H1 (cell line): ENCODE measurements around the gene LDLRAD4. TPM values are rescaled to one million over a fixed set of nuclear protein-coding genes. Genes with fewer than 3 reads are reported as not detected.

Experiments used
- CBX8 ChIP-seq: fragments of 300-800, 300-1000 bp; sonication (generic); IDR thresholded peaks from 2 replicates; pipeline ENCODE4 v1.7.1; 2016; ENCODE audit warnings: low read depth, low read length, borderline replicate concordance
- MAX ChIP-seq: IDR thresholded peaks from 2 replicates; pipeline ENCODE4 v1.6.1; 2012; ENCODE audit warnings: inconsistent platforms
- RFX5 ChIP-seq: IDR thresholded peaks from 2 replicates; pipeline ENCODE4 v1.6.1; 2011; ENCODE audit warnings: low read depth, low read length, improper control_type of control experiment, borderline replicate concordance
- SIRT6 ChIP-seq: IDR thresholded peaks from one replicate; pipeline ENCODE4 v1.7.1; 2012; ENCODE audit warnings: low read length, inconsistent platforms
- ZNF274 ChIP-seq: IDR thresholded peaks from 2 replicates; pipeline ENCODE4 v1.7.0; 2012; ENCODE audit warnings: low read length, borderline replicate concordance; ENCODE audit errors: extremely low read depth
- polyA plus RNA-seq, 7 experiments: library from polyadenylated mRNA; depleted of rRNA in 3 of 7; stranded (reverse) in 5 of 7; unstranded in 2 of 7; fragments of >200 nt in 5 of 7; fragments of 200-250 nt in 2 of 7; gene quantifications; 1 replicate in 5 of 7; 2 replicates in 1 of 7; 4 replicates in 1 of 7; pipeline versions ENCODE4 v1.2.1 to v1.2.3, GENCODE V29; 2011 to 2013; ENCODE audit warnings: missing spikeins in 2 of 7, mixed read lengths in 2 of 7
- total RNA-seq: library from RNA; stranded (reverse); fragmentation: NEBNext Ultra II Directional; extraction: Animal tissue kit (Norgen Biotek cat#: 25700); gene quantifications from 2 replicates; pipeline ENCODE4 v1.2.1, GENCODE V29; 2021
- TF ChIP-seq, protein P1 (sequence below): IDR thresholded peaks from 2 replicates; pipeline ENCODE4 v1.6.1; 2011; ENCODE audit warnings: low read depth, mild to moderate bottlenecking, low read length; ENCODE audit not compliant: insufficient read depth

LDLRAD4 gene
- total and polyA plus RNA-seq, 2 of the 8 experiments (the other 6 are each of a cell fraction or from before 2014, with no cell fraction given), result 0.77 to 1.4 TPM

GRCh38 chr18:13573750-13574149 lies 355.2 kb downstream of the LDLRAD4 start (continued):
- TF ChIP-seq MAX (no peak), CBX8 (no peak), SIRT6 (no peak), RFX5 (no peak), ZNF274 (no peak)
- TF ChIP-seq, protein P1, sequence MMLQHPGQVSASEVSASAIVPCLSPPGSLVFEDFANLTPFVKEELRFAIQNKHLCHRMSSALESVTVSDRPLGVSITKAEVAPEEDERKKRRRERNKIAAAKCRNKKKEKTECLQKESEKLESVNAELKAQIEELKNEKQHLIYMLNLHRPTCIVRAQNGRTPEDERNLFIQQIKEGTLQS, result no peak
- TF ChIP-seq, all 59 proteins: peak for 0
